Stimulated activated CD4-positive, alpha-beta T cell treated with anti-CD3 and anti-CD28 coated beads, Interleukin-12 subunit alpha, Interleukin-12 subunit beta, amount 100 ng/mL, for 4 hours (primary cell): ENCODE data around the gene OR2J2.
"Not testable (repeated sequence)": the region's sequence is repeated elsewhere in the genome, so short reads cannot be mapped to it uniquely, and the experiment has no call there.

ENCODE experiments used
- DNase-seq: peaks from one replicate; pipeline ENCODE4 v3.0.0-alpha.2; 2020

OR2J2 gene

DNA sequence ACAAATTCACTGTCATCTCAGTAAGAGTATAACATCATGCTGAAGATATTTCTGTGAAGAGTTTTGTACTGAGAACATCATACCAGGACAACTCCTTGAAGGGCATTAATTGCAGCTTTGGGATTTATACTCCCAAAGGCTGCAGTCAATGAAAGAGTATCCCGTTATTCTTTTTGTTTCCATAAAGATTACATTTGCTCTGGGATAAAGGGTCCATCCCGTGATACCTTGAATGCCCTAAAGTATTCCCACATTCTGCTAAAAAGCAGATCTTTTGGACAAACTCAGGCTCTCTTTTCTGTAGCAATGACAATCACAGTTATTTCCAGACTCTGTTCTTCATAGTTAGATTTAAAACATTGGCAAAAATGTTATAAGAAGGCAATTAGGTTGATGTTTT lies at the start of gene OR2J2:
Gene OR2J2 (plus strand): TSS at position 301 of the 400 bp plus-strand sequence. CDS start 2,729 bp downstream, outside the sequence.
- not testable (repeated sequence) for DNase-seq

DNA sequence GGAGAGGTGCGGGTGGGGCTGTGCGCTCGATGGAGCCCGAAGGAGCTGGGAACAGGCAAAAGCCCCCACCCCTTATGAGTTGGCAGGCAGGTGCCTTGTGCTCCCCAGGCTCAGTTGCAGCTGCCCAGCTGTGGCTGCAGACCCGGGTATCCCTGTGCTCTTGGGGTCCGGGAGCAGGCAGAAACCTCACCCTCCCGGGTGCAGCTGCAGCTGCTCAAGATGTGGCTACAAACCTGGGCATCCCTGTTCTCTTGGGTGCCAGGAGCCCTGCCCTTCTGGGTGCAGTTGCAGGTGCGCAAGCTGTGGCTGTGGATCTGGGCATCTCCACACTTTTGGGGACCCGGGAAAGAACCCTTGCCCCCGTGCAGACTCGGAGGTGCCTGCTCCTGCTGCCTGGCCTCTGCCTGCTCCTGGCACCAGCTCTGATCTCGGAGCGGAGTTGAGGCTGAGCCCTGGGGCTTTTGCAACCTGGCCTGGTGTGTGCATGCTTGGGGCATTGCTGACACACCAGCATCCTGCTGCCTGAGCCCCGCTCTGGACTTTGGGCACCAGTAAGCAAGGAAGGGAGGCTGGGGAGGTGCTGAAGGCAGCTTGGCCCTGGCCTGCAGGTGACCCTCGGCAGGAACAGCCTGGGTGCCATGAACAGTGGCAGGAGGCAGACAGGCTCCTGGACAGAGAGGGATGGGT lies 41.2 kb upstream of the OR2J2 start:
- DNase-seq = no peak

DNA sequence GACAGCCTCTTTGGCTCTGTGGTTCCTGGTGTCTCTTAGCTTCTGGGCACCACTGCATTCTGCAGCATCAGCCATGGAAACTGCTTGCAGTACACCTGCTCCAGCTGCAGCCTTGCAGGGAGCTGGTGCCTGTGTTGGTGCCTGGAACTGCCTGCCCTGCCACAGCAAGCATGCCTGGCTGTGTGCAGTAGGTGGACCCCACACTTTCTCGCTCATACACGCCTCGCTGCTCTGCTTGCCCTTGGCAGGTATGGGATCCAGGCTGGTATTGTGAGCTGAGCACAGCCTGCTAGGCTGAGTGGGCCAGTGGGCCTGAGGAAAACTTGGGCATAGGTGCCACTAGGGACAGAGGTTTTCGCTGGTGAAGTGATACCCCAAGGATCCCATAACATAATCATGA lies 40.1 kb upstream of the OR2J2 start:
- no peak for DNase-seq

DNA sequence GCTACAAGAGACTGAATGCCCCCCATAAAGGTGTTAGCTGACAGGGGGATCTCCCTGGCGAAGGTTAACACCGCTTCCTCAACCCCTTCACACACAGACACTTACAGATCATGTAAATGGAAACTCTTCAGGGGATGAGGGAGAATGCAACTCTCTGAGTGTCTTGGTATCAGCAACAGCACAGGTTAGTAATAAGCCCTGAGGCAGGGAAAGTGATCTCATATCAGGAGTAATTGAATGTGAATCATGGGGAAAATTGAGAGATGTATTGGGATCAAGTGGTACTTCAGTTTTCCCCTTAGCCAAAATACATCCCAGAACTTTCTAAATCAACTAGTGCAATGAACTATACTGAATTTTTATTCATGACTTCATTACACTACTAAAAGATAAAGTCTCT lies 39.0 kb upstream of the OR2J2 start:
- DNase-seq = no peak

DNA sequence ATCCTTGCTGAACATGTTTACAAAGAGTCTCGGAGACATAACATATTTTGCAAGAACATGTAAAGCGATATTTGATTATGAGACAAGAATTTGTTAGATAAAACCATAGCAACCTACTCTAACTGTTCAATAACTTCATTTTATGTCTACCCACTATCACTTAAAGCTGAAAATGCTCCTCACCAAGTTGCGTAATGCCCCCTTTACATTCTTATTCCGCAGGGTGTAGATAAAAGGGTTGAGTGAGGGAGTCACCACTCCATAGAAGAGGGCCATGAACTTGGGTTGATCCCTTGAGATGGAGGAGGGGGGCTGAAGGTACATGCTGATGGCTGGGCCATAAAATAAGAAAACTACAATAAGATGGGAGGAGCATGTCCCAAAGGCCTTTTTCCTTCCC lies 33.0 kb upstream of the OR2J2 start:
- no peak for DNase-seq

DNA sequence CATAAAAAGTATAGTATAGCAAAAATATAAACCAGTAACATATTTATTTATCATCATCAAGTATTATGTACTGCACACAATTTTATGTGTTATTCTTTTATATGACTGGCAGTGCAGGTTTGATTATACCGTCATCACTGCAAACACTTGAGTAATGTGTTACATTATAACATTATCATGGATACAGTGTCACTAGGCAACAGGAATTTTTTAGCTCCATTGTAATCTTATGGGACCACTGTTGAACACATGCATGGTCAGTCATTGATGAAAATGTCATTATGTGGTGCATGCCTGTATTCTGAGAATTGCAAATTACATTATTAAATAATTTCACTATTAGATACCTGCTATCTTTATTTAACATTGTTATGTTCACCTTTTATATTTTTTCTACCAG lies 29.1 kb upstream of the OR2J2 start:
- DNase-seq = no peak

DNA sequence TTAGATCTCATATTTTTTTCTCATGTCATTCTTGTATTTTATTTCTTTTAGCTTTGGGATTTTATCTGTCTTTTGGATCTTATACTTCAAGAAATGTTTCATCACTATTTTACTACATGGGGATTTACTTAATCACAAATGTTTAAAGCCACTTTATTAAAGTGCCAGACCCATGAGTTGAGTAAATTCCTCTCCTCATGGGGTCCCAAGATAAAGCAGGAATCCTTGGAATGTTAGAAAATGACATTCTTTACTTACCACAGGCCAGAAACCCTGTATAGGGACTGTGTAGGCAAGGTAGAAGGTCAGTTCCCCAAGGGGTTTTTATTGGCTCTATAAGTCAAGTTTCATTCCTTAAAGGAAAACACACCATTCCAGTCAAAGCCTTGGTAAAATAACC lies 28.4 kb upstream of the OR2J2 start:
- no peak for DNase-seq

DNA sequence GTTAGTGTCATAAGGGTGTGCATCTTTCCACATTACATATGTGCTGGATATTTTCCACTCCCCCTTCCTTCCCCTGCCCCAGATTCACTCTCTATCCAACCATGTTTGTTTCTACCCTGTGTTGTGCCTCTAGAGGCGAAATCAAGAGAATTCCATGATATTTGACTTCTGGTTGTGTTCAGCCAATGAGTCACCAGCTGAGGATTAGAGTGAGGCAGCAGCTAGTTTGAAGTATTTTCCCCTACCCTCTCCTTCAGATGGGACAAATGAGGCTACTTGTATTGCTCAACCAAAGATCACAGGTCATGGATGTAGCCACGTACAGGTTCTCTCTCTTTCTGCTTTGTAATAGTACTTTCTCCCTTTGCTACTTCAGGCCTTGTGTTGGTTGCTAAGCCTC lies 24.5 kb upstream of the OR2J2 start:
- DNase-seq = no peak

DNA sequence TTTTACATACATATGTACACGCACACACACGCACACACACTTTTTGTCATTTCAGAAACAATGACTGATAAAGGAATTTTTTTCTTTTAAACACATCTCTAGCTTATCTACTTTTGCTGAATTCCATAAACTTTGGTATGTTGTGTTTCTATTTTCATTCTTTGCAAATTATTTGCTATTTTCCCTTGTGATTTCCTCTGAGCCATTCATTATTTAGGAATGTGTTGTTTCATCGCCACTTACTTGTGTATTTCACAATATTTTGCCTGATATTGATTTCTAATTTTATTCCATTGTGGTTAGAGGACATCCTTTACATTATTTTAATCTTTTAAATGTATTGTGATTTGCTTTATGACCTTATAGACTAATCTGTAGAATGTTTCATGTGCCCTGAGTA lies 23.6 kb upstream of the OR2J2 start:
- DNase-seq = no peak

DNA sequence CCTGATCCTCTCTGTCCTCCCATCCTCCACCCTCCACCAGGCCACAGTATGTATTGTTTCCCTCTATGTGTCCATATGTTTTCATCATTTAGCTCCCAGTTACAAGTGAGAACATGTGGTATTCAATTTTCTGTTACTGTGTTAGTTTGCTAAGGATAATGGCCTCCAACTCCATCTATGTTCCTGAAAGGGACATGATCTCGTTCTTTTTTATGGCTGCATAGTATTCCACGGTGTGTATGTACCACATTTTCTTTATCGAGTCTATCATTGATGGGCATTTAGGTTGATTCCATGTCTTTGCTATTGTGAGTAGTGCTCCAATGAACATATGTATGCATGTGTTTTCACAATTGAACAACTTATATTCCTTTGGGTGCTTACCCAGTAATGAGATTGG lies 21.3 kb upstream of the OR2J2 start:
- DNase-seq = not testable (repeated sequence)

DNA sequence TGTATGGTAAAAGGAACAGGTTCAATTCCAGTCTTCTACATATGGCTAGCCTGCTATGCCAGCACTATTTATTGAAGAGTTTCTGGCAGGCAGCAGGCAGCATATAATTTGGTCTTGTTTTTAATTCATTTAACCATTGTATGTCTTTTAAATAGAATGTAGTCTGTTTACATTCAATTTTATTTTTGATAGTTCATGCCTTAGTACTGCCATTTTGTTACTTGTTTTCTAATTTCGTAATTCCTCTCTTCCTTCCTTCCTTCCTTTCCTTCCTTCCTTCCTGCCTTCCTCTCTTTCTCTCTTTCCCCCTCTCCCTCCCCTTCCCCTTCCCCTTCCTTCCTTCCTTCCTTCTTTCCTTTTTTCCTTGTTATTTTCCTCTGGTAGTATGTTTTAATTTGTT lies 17.6 kb upstream of the OR2J2 start:
- no peak for DNase-seq

DNA sequence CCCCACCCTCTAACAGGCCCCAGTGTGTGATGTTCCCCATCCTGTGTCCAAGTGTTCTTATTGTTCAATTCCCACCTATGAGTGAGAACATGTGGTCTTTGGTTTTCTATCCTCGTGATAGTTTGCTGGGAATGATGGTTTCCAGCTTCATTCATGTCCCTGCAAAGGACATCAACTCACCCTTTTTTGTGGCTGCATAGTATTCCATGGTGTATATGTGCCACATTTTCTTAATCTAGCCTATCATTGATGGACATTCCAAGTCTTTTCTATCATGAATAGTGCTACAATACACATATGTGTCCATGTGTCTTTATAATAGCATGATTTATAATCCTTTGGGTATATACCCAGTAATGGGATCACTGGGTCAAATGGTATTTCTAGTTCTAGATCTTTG lies 15.5 kb upstream of the OR2J2 start:
- not testable (repeated sequence) for DNase-seq

DNA sequence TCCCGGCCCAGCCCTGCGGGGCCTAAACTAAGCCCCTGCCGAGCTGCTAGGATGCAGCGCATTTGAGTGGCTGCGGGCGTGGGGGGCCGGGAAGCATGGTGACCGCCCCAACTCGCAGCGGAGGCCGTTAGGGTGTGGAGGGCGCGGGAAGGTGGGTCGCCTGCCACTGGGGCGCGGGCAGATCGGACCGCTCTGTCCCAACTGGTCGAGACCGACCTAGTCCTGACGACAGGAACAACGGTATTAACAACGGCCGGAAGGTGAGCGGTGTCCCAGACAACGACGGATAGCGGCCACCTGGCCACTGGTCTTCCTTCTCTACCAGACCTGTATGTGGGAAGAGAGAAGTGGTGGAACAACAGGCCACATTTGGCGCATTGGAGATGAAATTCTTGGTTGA lies 10.8 kb upstream of the OR2J2 start:
- DNase-seq = not testable (repeated sequence)

DNA sequence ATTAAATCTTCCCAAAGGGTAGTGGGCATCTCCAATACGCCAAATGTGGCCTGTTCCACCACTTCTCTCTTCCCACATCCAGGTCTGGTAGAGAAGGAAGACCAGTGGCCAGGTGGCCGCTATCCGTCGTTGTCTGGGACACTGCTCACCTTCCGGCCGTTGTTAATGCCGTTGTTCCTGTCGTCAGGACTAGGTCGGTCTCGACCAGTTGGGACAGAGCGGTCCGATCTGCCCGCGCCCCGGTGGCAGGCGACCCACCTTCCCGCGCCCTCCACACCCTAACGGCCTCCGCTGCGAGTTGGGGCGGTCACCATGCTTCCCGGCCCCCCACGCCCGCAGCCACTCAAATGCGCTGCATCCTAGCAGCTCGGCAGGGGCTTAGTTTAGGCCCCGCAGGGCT lies 5.1 kb upstream of the OR2J2 start:
- DNase-seq = not testable (repeated sequence)

DNA sequence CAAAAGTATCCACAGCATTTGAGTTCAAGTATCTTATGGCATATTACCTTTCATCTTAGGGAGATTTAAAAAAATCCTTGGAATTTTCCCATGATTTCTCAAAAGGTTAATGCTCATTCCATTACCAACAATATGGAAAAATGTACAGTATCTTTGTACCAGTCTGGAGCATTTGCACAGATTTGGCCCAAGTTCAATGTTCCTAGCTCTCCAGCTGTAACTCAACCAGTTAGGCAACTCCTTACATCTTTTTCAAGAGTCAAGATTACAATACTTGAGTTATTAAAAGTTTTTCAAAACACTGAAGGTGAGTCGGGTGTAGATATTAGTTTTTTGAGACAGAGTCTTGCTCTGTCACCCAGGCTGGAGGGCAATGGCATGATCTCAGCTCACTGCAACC lies 1.0 kb downstream of the OR2J2 start:
- DNase-seq = no peak

DNA sequence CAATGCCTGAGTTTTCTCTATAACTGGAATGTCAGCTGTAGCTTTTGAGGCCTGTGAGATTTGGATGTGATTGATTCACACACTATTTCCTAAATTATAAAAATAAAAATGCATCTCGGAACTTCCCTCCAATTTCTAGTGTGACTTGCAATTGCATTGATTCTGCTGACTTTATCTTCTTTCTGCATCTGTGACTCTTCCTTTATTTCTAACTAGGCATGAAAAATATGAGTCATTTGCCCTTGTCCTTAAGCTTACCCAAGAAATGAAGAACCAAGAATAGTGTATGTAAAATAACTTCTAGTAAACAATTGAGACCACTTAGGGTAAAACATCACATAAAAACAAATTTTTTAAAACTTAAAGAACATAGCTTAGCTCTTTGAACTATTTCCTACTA lies 12.9 kb downstream of the OR2J2 start:
- DNase-seq = no peak

DNA sequence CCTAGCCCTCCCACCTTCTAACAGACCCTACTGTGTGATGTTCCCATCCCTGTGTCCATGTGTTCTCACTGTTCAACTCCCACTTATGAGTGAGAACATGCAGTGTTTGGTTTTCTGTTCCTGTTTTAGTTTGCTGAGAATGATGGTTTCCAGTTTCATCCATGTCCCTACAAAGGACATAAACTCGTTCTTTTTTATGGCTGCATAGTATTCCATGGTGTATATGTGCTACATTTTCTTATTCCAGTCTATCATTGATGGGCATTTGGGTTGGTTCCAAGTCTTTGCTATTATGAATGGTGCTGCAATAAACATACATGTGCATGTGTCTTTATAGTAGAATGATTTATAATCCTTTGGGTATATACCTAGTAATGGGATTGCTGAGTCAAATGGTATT lies 18.0 kb downstream of the OR2J2 start:
- not testable (repeated sequence) for DNase-seq

DNA sequence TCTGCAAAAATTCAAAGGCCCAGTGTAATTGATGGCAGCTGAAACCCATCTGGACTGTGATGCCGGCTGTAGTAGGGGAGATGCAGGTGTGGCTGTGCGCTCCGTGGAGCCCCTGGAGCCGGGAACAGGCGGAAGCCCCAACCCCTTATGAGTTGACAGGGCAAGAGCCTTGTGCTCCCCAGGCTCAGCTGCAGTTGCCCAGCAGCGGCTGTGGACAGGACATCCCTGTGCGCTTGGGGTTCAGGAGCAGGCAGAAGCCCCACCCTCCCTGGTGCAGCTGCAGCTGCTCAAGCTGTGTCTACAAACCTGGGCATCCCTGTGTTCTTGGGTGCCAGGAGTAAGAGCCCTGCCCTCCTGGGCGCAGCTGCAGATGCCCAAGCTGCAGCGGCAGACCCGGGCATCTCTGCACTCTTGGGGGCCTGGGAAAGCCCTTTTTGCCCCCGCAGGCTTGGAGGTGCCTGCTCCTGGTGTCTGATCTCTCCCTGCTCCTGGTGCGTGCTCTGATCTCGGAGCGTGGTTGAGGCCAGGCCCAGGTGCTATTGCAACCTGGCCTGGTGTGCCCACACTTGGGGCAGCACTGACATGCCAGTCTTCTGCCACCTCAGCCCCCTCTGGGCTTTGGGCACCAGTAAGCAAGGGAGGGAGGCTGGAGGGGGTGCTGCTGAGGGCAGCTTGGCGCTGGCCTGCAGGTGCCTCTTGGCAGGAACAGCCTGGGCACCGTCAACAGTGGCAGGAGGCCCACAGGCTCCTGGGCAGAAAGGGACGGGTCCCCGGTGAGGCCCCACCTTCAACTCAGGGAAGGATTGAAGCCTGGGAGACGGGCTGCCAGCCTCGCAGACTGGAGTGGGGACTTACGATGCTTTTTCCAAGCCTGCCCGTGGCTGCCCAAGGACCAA lies 30.3 kb downstream of the OR2J2 start:
- no peak for DNase-seq

DNA sequence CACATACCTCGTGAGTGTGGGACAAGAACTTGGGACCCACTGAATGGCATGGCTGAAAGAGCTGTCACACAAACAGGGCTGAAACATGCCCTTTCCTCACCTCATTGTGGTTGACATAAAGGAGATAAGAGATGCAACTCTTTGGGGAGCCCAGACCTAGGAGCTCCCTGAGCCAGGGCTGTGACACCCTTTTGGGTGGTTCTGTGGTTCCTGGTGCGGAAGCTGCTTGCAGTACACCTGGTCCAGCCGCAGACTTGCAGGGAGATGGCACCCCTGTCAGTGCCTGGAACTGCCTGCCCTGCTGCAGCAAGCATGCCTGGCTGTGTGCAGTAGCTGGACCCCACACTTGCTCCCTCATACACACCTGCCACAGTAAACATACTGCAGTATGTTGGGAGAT lies 31.3 kb downstream of the OR2J2 start:
- DNase-seq = no peak

DNA sequence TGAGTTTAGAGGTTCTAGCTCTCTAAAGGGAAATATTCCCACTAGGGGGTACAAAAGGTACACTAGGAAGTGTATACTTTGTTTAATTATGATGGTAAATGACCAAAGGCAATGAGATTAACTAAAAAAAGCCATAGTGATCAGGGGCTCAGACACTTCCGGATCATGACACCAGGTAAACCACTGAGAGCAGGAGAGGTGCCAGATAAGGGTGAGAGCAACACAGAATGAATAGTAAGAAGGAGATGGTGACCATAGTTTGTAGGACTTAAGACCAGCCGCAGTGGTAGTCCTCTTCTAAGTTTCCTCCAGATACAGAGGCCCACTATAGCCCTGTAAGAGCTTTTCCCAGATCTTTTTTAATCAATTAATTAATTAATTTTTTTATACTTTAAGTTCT lies 40.8 kb downstream of the OR2J2 start:
- no peak for DNase-seq

DNA sequence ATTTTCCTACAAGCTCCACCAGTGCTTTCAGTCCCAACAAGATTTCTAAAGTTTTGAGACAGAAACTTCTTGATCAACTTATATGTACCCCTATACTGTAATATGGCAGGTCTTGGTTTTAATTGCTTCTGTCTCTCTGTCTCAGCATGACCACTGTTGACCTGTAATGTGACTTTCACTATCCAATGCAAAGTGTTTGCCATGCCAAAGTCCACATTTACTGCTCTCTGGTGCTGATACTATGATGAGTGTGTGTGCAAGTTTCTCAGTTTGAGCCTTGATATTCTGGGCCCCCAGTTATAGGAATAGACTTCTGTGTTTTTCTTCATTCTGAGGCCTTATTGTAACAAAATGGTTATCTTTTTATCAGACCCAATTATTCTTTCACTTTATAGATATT lies 45.8 kb downstream of the OR2J2 start:
- no peak for DNase-seq

DNA sequence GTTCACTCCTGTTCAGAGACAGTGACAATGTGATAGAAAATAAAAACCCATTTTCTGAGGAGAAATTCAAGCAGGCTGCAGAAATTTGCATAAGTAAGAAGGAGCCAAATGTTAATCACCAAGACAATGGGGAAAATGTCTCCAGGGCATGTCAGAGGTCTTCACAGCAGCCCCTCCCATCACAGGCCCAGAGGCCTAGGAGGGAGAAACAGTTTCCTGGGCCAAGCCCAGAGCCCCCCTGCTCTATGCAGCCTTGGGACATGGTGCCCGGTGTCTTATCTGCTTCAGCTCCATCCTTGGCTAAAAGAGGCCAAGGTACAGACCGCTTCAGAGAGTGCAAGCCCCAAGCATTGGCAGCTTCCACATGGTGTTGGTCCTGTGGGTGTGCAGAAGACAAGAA lies 46.5 kb downstream of the OR2J2 start:
- not testable (repeated sequence) for DNase-seq

DNA sequence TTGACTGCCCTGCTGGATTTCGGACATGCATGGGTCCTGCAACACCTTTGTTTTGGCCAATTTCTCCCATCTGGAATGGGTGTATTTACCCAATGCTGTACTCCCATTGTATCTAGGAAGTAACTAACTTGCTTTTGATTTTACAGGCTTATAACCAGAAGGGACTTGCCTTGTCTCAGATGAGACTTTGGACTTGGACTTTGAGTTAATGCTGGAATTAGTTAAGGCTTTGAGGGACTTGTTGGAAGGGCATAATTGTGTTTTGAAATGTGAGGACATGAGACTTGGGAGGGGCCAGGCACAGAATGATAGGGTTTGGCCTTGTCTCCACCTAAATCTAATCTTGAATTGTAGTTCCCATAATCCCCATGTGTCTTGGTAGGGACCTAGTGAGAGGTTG lies 47.3 kb downstream of the OR2J2 start:
- not testable (repeated sequence) for DNase-seq
